Natural killer cell treated with Interleukin-12 subunit alpha and Interleukin-12 subunit beta and Interleukin-15 and Interleukin-18, amount 100 ng/mL, for 72 hours (primary cell): ENCODE results near the gene MAPK1IP1L. TPM values are rescaled to one million over a fixed set of nuclear protein-coding genes. Genes with fewer than 3 reads are reported as not detected.

Experiments
- ATAC-seq, 2 donors: fragments of 150-1000 bp; cut with Tn5 transposase in 1 of 2; sonication (Bioruptor Pico), chemical (Tn5 transposase) in 1 of 2; 2 replicates each; pipeline ENCODE4 v1.10.0; 2021
- DNase-seq: peaks from one replicate; pipeline ENCODE4 v3.0.0; 2022; ENCODE audit warnings: low spot score
- H3K27ac Mint-ChIP-seq, 2 donors: 1 replicate in 1 of 2; 2 replicates in 1 of 2; pipeline ENCODE4 v1.8.0; 2022; ENCODE audit warnings: mixed read lengths in 2 of 2, mild to moderate bottlenecking in 1 of 2, moderate library complexity in 1 of 2
- H3K27me3 Mint-ChIP-seq, 2 donors: 1 replicate in 1 of 2; 2 replicates in 1 of 2; pipeline ENCODE4 v1.8.0; 2022; ENCODE audit warnings: mixed read lengths in 2 of 2
- H3K36me3 Mint-ChIP-seq: one replicate; pipeline ENCODE4 v1.8.0; 2022; ENCODE audit warnings: mixed read lengths
- H3K4me1 Mint-ChIP-seq, 2 donors: 1 replicate in 1 of 2; 2 replicates in 1 of 2; pipeline ENCODE4 v1.8.0; 2022; ENCODE audit warnings: low read depth in 2 of 2, mixed read lengths in 2 of 2, mild to moderate bottlenecking in 1 of 2
- H3K4me3 Mint-ChIP-seq: one replicate; pipeline ENCODE4 v1.8.0; 2022; ENCODE audit warnings: mixed read lengths
- H3K9me3 Mint-ChIP-seq: 2 replicates; pipeline ENCODE4 v1.8.0; 2022; ENCODE audit warnings: mixed read lengths
- total RNA-seq, 2 donors: library from RNA; stranded (reverse); gene quantifications; one replicate each; pipeline ENCODE4 v1.2.3, GENCODE V29; 2022

Gene MAPK1IP1L
- total RNA-seq, 2 donors from 2014 or later: 99.7 to 119 TPM

DNA sequence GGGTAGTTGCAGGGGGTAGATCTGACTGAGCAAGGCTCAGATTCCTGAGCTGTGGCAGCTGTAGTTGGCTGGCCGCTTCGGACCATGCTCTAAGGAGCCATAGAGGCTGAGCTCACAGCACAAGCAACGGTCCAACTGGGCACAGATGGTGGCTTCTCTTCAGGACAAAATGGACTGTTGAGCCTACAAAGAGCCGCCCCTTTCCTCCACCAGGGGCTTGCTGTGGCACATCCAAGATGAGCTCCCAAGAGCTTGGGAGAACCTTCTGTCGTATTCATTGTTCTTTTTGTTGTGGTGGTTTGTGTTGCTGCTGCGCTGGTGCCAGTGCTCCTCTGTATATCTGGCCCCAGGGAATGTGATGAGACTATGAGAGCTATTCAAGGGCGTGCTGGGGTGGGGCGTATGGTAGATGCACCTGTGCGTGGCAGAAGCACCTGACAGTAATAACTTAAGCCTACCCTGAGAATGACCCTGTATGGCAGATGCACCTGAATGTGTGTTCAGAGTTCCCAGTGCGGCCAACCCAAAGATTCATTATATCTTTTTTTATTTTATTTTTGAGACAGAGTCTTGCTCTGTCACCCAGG lies 59.8 kb downstream of the MAPK1IP1L start:
- no peak overlapping the region for H3K4me3 Mint-ChIP-seq
- DNase-seq: no peak
- ATAC-seq: no peak
- H3K4me1 Mint-ChIP-seq: peaks cover 13 to 17% of the 10 kb centered on the region in 2 donors
- H3K27me3 Mint-ChIP-seq: no peaks in the 10 kb centered on the region
- H3K9me3 Mint-ChIP-seq: no peaks in the 10 kb centered on the region
- no peak overlapping the region for H3K27ac Mint-ChIP-seq
- H3K36me3 Mint-ChIP-seq: peaks cover 5% of the 10 kb centered on the region

GRCh38 chr14:55114720-55115119 lies 63.3 kb downstream of the MAPK1IP1L start:
- no peak for ATAC-seq
- H3K4me1 Mint-ChIP-seq: peaks cover 9 to 14% of the 10 kb centered on the region in 2 donors
- H3K4me3 Mint-ChIP-seq: no peak overlapping the region
- H3K36me3 Mint-ChIP-seq: no peaks in the 10 kb centered on the region
- no peaks in the 10 kb centered on the region for H3K9me3 Mint-ChIP-seq
- H3K27me3 Mint-ChIP-seq: no peaks in the 10 kb centered on the region
- no peak overlapping the region for H3K27ac Mint-ChIP-seq
- no peak for DNase-seq

GRCh38 chr14:55115460-55115859 lies 64.0 kb downstream of the MAPK1IP1L start:
- Mint-ChIP-seq H3K9me3 (peaks cover 5% of the 10 kb centered on the region), H3K27ac (no peak overlapping the region), H3K4me3 (no peak overlapping the region), H3K4me1 (peaks cover 16 to 21% of the 10 kb centered on the region in 2 donors), H3K27me3 (peaks cover 0 to 5% of the 10 kb centered on the region in 2 donors), H3K36me3 (peaks cover 5% of the 10 kb centered on the region)
- DNase-seq: no peak
- no peak for ATAC-seq

DNA sequence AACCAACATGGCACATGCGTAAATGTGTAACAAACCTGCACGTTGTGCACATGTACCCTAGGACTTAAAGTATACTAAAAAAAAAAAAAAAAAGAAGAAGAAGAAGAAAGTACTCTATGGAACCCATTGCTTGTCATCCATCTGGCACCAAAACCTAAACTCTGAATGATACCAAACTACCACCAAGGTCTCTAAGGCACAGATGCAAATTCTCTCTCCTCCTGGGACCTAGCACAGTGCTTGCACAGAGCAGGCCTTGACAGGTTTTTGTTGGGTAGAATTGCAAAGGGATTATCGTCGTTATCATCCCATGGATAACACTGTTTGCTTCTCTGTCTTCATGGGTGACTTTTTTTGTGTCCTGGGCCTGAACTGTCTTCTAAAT lies 64.4 kb downstream of the MAPK1IP1L start:
- DNase-seq (no peak), ATAC-seq (no peak)
- Mint-ChIP-seq H3K27me3 (peaks cover 0 to 5% of the 10 kb centered on the region in 2 donors), H3K4me3 (no peak overlapping the region), H3K4me1 (peaks cover 20 to 25% of the 10 kb centered on the region in 2 donors), H3K27ac (no peak overlapping the region), H3K36me3 (peaks cover 5% of the 10 kb centered on the region), H3K9me3 (peaks cover 5% of the 10 kb centered on the region)

- Mint-ChIP-seq H3K27me3 (peaks cover 0 to 5% of the 10 kb centered on the region in 2 donors), H3K4me1 (peaks cover 26 to 28% of the 10 kb centered on the region in 2 donors), H3K36me3 (peaks cover 5% of the 10 kb centered on the region), H3K9me3 (peaks cover 5% of the 10 kb centered on the region), H3K27ac (no peak overlapping the region), H3K4me3 (no peak overlapping the region)
- ATAC-seq: no peak
- DNase-seq: no peak
Measured at GRCh38 chr14:55116246-55117030, 65.0 kb downstream of the MAPK1IP1L start.

DNA sequence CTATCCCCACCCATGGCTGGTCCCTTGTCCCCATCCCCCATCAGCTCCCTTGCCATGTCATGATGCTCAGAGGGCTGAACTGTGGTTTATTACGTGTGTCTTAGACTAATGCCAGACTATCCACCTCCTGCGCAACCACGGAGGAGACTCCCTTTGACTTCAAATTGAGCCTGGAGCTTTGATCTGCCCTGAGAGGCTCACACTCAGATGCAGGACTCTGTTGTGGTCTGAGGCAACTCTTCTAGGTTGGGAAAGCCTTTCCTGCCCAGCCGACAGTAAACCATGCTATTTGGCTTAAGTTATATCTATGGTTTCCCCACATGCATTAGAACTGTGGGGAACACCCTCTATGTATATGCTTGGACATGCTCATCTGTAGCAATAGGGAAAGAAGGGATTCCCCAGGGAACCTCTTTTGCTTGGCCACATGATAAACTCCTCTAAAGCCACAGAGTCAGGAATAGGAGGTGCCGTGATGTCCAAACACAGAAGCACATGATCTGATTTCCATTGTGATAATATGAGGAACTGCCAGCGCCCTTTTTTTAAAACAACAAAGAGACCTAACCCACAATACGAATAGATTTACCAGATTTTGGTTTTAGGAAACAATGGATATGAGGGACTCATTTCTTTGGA lies 66.5 kb downstream of the MAPK1IP1L start:
- Mint-ChIP-seq H3K27me3 (peaks cover 0 to 5% of the 10 kb centered on the region in 2 donors), H3K27ac (no peak overlapping the region), H3K9me3 (peaks cover 5% of the 10 kb centered on the region), H3K4me1 (peaks cover 35 to 37% of the 10 kb centered on the region in 2 donors), H3K4me3 (no peak overlapping the region), H3K36me3 (peaks cover 5% of the 10 kb centered on the region)
- ATAC-seq (peak in 1 of 2 donors; percentile 55), DNase-seq (no peak)

DNA sequence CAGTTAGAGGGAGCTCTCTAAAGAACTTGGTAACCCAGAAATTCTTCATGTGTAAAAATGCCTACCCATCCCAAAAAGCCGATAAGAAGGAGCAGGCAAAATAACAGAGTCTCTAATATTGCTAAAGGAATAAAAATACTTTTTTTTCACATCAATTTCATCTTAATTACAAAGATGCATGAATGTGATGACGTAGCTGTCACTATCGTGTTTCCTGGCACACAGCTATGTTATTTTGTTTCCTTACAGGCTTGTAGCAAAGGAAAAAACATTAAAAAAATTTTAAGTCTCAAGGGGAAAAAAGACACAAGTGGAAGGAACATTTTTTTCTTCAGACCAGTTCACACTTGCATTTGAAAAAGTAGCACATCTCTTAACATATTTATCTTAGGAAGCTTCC lies 67.3 kb downstream of the MAPK1IP1L start:
- DNase-seq (no peak), ATAC-seq (no peak)
- Mint-ChIP-seq H3K36me3 (peaks cover 5% of the 10 kb centered on the region), H3K4me1 (peaks cover 35 to 41% of the 10 kb centered on the region in 2 donors), H3K27me3 (peaks cover 0 to 5% of the 10 kb centered on the region in 2 donors), H3K4me3 (no peak overlapping the region), H3K27ac (no peak overlapping the region), H3K9me3 (peaks cover 5% of the 10 kb centered on the region)

Other genes starting within 250 kb of the MAPK1IP1L start
- 100 to 1,000 TPM; 131 to 382 TPM for gene GCH1, start 148.8 kb upstream of the MAPK1IP1L start, total RNA-seq
- 10 to 100 TPM; 33.6 to 51.3 TPM for gene WDHD1, start 24.5 kb upstream of the MAPK1IP1L start, total RNA-seq
- gene SOCS4, start 24.4 kb upstream of the MAPK1IP1L start, total RNA-seq: 10 to 100 TPM; 36.5 to 50.9 TPM
- gene LGALS3, start 77.6 kb downstream of the MAPK1IP1L start, total RNA-seq: 100 to 1,000 TPM; 161 to 224 TPM
- 10 to 100 TPM; 27.7 to 60.6 TPM for gene DLGAP5, start 139.9 kb downstream of the MAPK1IP1L start, total RNA-seq
- gene FBXO34, start 219.8 kb downstream of the MAPK1IP1L start, total RNA-seq: 10 to 100 TPM; 18.7 to 26.1 TPM